HEK293 (cell line): ENCODE results near the gene OBP2B.

ENCODE experiments used
- ZBTB17 ChIP-seq: fragments of 450-650 bp; formaldehyde crosslinking; IDR thresholded peaks from 2 replicates; pipeline ENCODE4 v1.5.1; 2016; ENCODE audit warnings: missing biosample characterization, missing genetic modification characterization
- ZNF175 ChIP-seq: fragments of 450-650 bp; formaldehyde crosslinking; IDR thresholded peaks from 2 replicates; pipeline ENCODE4 v1.5.1; 2016; ENCODE audit warnings: missing biosample characterization, missing genetic modification characterization
- ZNF23 ChIP-seq: fragments of 450-650 bp; formaldehyde crosslinking; IDR thresholded peaks from 2 replicates; pipeline ENCODE4 v1.5.1; 2016; ENCODE audit warnings: missing biosample characterization, missing genetic modification characterization, borderline replicate concordance
- ZNF510 ChIP-seq: fragments of 450-650 bp; formaldehyde crosslinking; IDR thresholded peaks from 2 replicates; pipeline ENCODE4 v1.5.1; 2018; ENCODE audit warnings: mild to moderate bottlenecking, missing genetic modification characterization, missing biosample characterization; ENCODE audit not compliant: insufficient replicate concordance
- ZNF701 ChIP-seq: fragments of 450-650 bp; formaldehyde crosslinking; IDR thresholded peaks from 2 replicates; pipeline ENCODE4 v1.5.1; 2016; ENCODE audit warnings: missing biosample characterization, missing genetic modification characterization
- ZNF776 ChIP-seq: fragments of 450-650 bp; formaldehyde crosslinking; IDR thresholded peaks from 2 replicates; pipeline ENCODE4 v1.5.0; 2017; ENCODE audit warnings: missing biosample characterization, missing genetic modification characterization, borderline replicate concordance
- ZNF792 ChIP-seq: fragments of 450-650 bp; formaldehyde crosslinking; IDR thresholded peaks from 2 replicates; pipeline ENCODE4 v1.5.1; 2016; ENCODE audit warnings: missing biosample characterization, missing genetic modification characterization
- TF ChIP-seq, protein P1 (sequence below): fragments of 450-650 bp; formaldehyde crosslinking; IDR thresholded peaks from 2 replicates; pipeline ENCODE4 v1.5.1; 2016; ENCODE audit warnings: missing biosample characterization, missing genetic modification characterization
- TF ChIP-seq, protein P2 (sequence below): fragments of 450-650 bp; formaldehyde crosslinking; IDR thresholded peaks from 2 replicates; pipeline ENCODE4; 2016; ENCODE audit warnings: missing biosample characterization, missing genetic modification characterization

DNA sequence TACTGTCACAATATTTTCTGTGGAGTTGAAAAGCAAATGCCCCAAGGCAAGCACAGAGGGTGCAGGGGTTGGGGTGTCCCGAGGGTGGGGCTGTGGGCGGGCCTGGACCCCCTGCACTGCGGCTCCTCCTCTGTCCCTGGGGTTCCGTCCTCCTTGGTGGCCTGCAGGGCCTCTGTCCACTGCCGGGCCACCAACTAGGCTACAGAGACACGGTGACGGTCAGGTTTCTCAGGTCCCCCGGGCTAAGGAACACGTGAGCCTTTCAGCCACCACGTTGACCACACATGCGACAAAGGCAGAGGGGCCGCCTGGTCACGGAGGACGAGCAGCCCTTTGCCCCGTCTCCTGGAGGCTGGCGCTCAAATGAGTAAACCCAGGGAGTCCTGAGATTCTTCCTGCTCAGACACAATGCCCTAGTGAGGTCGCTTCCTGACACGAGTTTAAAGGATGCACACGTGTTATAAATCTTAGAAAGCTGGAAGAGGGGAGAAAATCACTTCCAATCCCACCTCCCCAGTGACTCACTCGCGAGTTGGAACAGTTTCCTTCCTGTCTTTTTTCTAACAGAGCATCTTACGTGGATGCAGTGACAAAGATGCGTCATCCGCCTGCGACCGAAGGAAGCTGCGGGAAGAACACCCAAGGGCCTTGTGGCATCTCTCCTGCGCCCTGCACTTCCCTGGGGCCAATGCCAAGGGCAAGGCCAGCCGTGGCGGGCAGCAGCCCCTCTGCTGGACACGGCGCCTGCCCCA lies 24.8 kb upstream of the OBP2B start:
- TF ChIP-seq ZNF776 (no peak), ZNF701 (tag by site-specific recombination) (no peak), ZBTB17 (tag by site-specific recombination) (no peak), ZNF510 (tag by site-specific recombination) (no peak), ZNF23 (tag by site-specific recombination) (no peak), ZNF792 (tag by site-specific recombination) (no peak), ZNF175 (tag by site-specific recombination) (no peak)
- TF ChIP-seq, protein P1, sequence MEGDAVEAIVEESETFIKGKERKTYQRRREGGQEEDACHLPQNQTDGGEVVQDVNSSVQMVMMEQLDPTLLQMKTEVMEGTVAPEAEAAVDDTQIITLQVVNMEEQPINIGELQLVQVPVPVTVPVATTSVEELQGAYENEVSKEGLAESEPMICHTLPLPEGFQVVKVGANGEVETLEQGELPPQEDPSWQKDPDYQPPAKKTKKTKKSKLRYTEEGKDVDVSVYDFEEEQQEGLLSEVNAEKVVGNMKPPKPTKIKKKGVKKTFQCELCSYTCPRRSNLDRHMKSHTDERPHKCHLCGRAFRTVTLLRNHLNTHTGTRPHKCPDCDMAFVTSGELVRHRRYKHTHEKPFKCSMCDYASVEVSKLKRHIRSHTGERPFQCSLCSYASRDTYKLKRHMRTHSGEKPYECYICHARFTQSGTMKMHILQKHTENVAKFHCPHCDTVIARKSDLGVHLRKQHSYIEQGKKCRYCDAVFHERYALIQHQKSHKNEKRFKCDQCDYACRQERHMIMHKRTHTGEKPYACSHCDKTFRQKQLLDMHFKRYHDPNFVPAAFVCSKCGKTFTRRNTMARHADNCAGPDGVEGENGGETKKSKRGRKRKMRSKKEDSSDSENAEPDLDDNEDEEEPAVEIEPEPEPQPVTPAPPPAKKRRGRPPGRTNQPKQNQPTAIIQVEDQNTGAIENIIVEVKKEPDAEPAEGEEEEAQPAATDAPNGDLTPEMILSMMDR (tag by site-specific recombination) = no peak
- TF ChIP-seq, protein P2, sequence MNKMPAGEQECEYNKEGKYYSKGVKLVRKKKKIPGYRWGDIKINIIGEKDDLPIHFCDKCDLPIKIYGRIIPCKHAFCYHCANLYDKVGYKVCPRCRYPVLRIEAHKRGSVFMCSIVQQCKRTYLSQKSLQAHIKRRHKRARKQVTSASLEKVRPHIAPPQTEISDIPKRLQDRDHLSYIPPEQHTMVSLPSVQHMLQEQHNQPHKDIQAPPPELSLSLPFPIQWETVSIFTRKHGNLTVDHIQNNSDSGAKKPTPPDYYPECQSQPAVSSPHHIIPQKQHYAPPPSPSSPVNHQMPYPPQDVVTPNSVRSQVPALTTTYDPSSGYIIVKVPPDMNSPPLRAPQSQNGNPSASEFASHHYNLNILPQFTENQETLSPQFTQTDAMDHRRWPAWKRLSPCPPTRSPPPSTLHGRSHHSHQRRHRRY (tag by site-specific recombination) = no peak
